Mesenchymal stem cell (in vitro differentiated cells and primary cell): ENCODE data around the gene PRPS1L1.

Experiments used
- DNase-seq: peaks from one replicate; pipeline ENCODE4 v3.0.0-alpha.2; 2013
- H2AFZ ChIP-seq: one replicate; pipeline ENCODE4 v1.6.1; 2013; ENCODE audit warnings: low read depth, mild to moderate bottlenecking, control low read depth, inconsistent platforms, low read length, moderate library complexity
- H2AK5ac ChIP-seq: 2 replicates; pipeline ENCODE4 v1.6.1; 2013; ENCODE audit warnings: low read length, moderate library complexity, mild to moderate bottlenecking, inconsistent platforms; ENCODE audit not compliant: severe bottlenecking
- H2BK120ac ChIP-seq: one replicate; pipeline ENCODE4 v1.6.1; 2013; ENCODE audit warnings: low read depth, mild to moderate bottlenecking, inconsistent platforms, low read length, moderate library complexity
- H2BK12ac ChIP-seq, 2 experiments: one replicate each; pipeline ENCODE4 v1.6.1; 2013; ENCODE audit warnings: inconsistent platforms in 2 of 2, low read length in 2 of 2, mild to moderate bottlenecking in 2 of 2, moderate library complexity in 2 of 2, control low read depth in 1 of 2
- H2BK15ac ChIP-seq: one replicate; pipeline ENCODE4 v1.6.1; 2013; ENCODE audit warnings: mild to moderate bottlenecking, low read depth, inconsistent platforms; ENCODE audit not compliant: poor library complexity, severe bottlenecking
- H2BK5ac ChIP-seq: 2 replicates; pipeline ENCODE4 v1.6.1; 2013; ENCODE audit warnings: low read depth, mild to moderate bottlenecking, low read length, control low read depth, inconsistent platforms; ENCODE audit not compliant: poor library complexity, severe bottlenecking
- H3K14ac ChIP-seq, 2 experiments: one replicate each; pipeline ENCODE4 v1.6.1; 2013; ENCODE audit warnings: inconsistent platforms in 2 of 2, low read length in 2 of 2, control low read depth in 1 of 2, mild to moderate bottlenecking in 1 of 2, moderate library complexity in 1 of 2
- H3K18ac ChIP-seq, 2 experiments: one replicate each; pipeline ENCODE4 v1.6.1; 2013; ENCODE audit warnings: inconsistent platforms in 2 of 2, low read length in 2 of 2, control low read depth in 1 of 2, low read depth in 1 of 2, mild to moderate bottlenecking in 1 of 2
- H3K23ac ChIP-seq, 2 experiments: one replicate each; pipeline ENCODE4 v1.6.1; 2013; ENCODE audit warnings: inconsistent platforms in 2 of 2, low read length in 2 of 2, mild to moderate bottlenecking in 2 of 2, moderate library complexity in 2 of 2, control low read depth in 1 of 2
- H3K27ac ChIP-seq: 2 replicates; pipeline ENCODE4 v1.5.1; 2013; ENCODE audit warnings: mild to moderate bottlenecking, moderate library complexity, low read length, control low read depth, inconsistent platforms; ENCODE audit not compliant: poor library complexity, severe bottlenecking
- H3K27me3 ChIP-seq, 2 experiments: 2 replicates each; pipeline versions ENCODE4 v1.6.1 to v1.7.0; 2013; ENCODE audit warnings: low read length in 2 of 2, mild to moderate bottlenecking in 2 of 2, moderate library complexity in 2 of 2, control low read depth in 1 of 2, inconsistent platforms in 1 of 2; ENCODE audit not compliant: control insufficient read depth in 1 of 2, insufficient read depth in 1 of 2
- H3K36me3 ChIP-seq, 2 experiments: 2 replicates each; pipeline versions ENCODE4 v1.6.1 to v1.7.0; 2013; ENCODE audit warnings: low read length in 2 of 2, control low read depth in 1 of 2, inconsistent platforms in 1 of 2, low read depth in 1 of 2, mild to moderate bottlenecking in 1 of 2; ENCODE audit not compliant: insufficient read depth in 2 of 2, control insufficient read depth in 1 of 2
- H3K4ac ChIP-seq, 2 experiments: one replicate each; pipeline ENCODE4 v1.6.1; 2013; ENCODE audit warnings: inconsistent platforms in 2 of 2, low read length in 2 of 2, mild to moderate bottlenecking in 2 of 2, moderate library complexity in 2 of 2, control low read depth in 1 of 2, low read depth in 1 of 2
- H3K4me1 ChIP-seq: 2 replicates; pipeline ENCODE4 v1.6.1; 2013; ENCODE audit warnings: low read depth, low read length, control low read depth; ENCODE audit not compliant: control insufficient read depth, insufficient read depth
- H3K4me2 ChIP-seq: 2 replicates; pipeline ENCODE4 v1.6.1; 2013; ENCODE audit warnings: low read length, mild to moderate bottlenecking, inconsistent platforms; ENCODE audit not compliant: poor library complexity, severe bottlenecking
- H3K4me3 ChIP-seq, 2 experiments: 2 replicates each; pipeline versions ENCODE4 v1.5.1 to v1.7.0; 2013; ENCODE audit warnings: low read length in 2 of 2, mild to moderate bottlenecking in 2 of 2, control low read depth in 1 of 2, low read depth in 1 of 2; ENCODE audit not compliant: insufficient read depth in 1 of 2
- H3K79me1 ChIP-seq: replicated peaks from 2 replicates; pipeline ENCODE4 v1.6.1; 2013; ENCODE audit warnings: mild to moderate bottlenecking, control low read depth, low read length, inconsistent platforms; ENCODE audit not compliant: poor library complexity, severe bottlenecking
- H3K9ac ChIP-seq: 2 replicates; pipeline ENCODE4 v1.7.0; 2013; ENCODE audit warnings: mild to moderate bottlenecking, low read length, moderate library complexity
- H3K9me3 ChIP-seq: 2 replicates; pipeline ENCODE4 v1.7.0; 2013; ENCODE audit warnings: mild to moderate bottlenecking, low read length; ENCODE audit not compliant: control insufficient read depth
- H4K8ac ChIP-seq: one replicate; pipeline ENCODE4 v1.6.1; 2013; ENCODE audit warnings: inconsistent platforms, mild to moderate bottlenecking, low read length, moderate library complexity
- H4K91ac ChIP-seq: one replicate; pipeline ENCODE4 v1.6.1; 2013; ENCODE audit warnings: mild to moderate bottlenecking, low read length, inconsistent platforms
- WGBS: methylation state at CpG from one replicate; pipeline ENCODE4 v1.1.7; 2013; ENCODE audit warnings: mixed read lengths; 5-methylcytosine and 5-hydroxymethylcytosine counted together

The PRPS1L1 gene

DNA sequence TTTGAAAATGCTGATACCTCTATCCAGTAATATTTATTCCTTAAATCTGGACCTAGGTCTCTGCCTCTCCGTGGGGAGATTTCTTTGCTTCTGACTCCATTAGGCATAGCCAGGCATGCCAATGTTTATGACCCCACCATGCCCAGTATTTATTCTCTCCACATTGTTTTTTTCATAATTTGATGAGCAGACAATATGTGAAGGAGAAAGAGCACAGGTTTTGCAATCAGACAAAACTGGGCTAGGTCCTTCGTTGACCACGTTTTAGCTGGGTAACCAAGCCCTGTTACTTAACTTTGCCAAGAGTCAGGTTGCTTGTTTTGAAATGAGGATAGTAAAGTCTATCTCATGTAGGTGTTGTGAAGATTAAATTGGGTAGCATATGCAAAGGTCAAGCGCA lies 21.6 kb upstream of the PRPS1L1 start:
- H3K23ac ChIP-seq, result no peak overlapping the region
- H2BK5ac ChIP-seq, result no peak overlapping the region
- no peak overlapping the region for H2BK120ac ChIP-seq
- no peak overlapping the region for H4K91ac ChIP-seq
- no peak overlapping the region for H3K9ac ChIP-seq
- H3K4me1 ChIP-seq, result no peaks in the 10 kb centered on the region
- no peak overlapping the region for H3K14ac ChIP-seq
- H3K79me1 ChIP-seq, result no peaks in the 10 kb centered on the region
- H2AK5ac ChIP-seq, result no peak overlapping the region
- no peaks in the 10 kb centered on the region for H3K36me3 ChIP-seq
- no peak overlapping the region for H3K4me2 ChIP-seq
- H3K27me3 ChIP-seq, result no peaks in the 10 kb centered on the region
- no peak overlapping the region for H3K4ac ChIP-seq
- H3K27ac ChIP-seq, result no peak overlapping the region
- no peak overlapping the region for H2BK15ac ChIP-seq
- no peak overlapping the region for H3K4me3 ChIP-seq
- H2AFZ ChIP-seq, result no peak overlapping the region
- H2BK12ac ChIP-seq, result no peak overlapping the region
- WGBS, result 89% methylated on average over 3 of the region's 4 CpGs
- H3K18ac ChIP-seq, result no peak overlapping the region
- no peaks in the 10 kb centered on the region for H3K9me3 ChIP-seq
- DNase-seq, result no peak
- H4K8ac ChIP-seq, result no peak overlapping the region

DNA sequence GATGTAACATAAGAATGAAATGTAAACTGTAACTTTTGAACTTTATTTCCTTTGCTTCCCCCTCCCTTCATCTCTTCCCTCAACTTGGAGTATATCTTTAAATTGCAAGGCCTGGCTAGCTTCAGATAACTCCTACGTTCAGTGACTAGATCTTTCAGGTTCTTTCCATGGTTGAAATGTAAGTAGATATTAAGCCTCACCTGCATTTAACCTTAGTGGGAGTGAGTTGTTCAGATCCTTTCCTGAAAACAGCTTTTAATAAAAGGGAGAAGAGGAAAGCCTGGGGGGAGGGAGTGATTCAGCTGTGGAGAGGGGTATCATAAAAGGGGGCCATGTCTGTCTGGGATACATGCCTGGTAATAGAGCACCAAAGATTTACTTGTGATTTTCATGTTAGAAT lies 19.0 kb upstream of the PRPS1L1 start:
- no peak overlapping the region for H3K4ac ChIP-seq
- no peak overlapping the region for H2BK12ac ChIP-seq

DNA sequence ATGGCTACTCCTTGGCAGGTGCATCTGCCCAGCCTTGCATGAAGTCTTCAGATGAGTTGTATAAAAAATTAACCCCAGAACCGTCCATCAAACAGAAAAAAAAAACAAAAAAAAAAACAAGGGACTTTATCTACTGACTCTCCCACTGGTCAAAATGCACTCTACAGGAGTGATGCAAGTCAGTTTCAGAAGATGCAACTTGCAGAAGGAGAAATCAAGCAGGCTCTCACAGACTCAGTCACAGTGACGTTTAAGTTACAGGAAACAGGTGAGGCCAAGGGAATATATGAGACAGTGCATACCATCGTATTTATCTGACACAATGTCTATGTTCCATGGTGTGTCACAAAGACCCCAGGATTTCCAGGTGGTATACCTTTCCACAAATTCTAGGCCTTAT lies 17.5 kb upstream of the PRPS1L1 start:
- Histone ChIP-seq H4K8ac (no peak overlapping the region), H3K18ac (no peak overlapping the region), H3K79me1 (no peaks in the 10 kb centered on the region), H2BK5ac (no peak overlapping the region), H3K4me1 (no peaks in the 10 kb centered on the region), H2BK15ac (no peak overlapping the region), H4K91ac (no peak overlapping the region), H2BK12ac (no peak overlapping the region), H3K36me3 (no peaks in the 10 kb centered on the region), H3K4me3 (no peak overlapping the region), H2AFZ (no peak overlapping the region), H3K23ac (no peak overlapping the region), H2BK120ac (no peak overlapping the region), H3K9ac (no peak overlapping the region), H2AK5ac (no peak overlapping the region), H3K9me3 (no peaks in the 10 kb centered on the region), H3K4me2 (no peak overlapping the region), H3K27ac (no peak overlapping the region), H3K27me3 (no peaks in the 10 kb centered on the region), H3K14ac (no peak overlapping the region), H3K4ac (no peak overlapping the region)
- WGBS, result 94% methylated on average over 3 of the region's 3 CpGs
- no peak for DNase-seq

More for the DNA sequence above, 19.0 kb upstream of the PRPS1L1 start:
- Histone ChIP-seq H3K36me3 (no peaks in the 10 kb centered on the region), H2BK120ac (no peak overlapping the region), H4K91ac (no peak overlapping the region), H3K9me3 (no peaks in the 10 kb centered on the region), H3K4me2 (no peak overlapping the region), H3K14ac (no peak overlapping the region), H3K9ac (no peak overlapping the region), H3K18ac (no peak overlapping the region), H3K4me3 (no peak overlapping the region), H2AFZ (no peak overlapping the region), H3K4me1 (no peaks in the 10 kb centered on the region), H3K27ac (no peak overlapping the region), H3K27me3 (no peaks in the 10 kb centered on the region), H2AK5ac (no peak overlapping the region), H4K8ac (no peak overlapping the region), H3K79me1 (no peaks in the 10 kb centered on the region), H2BK15ac (no peak overlapping the region), H2BK5ac (no peak overlapping the region), H3K23ac (no peak overlapping the region)
- DNase-seq, result no peak
- 88% methylated on average over 1 of the region's 1 CpG for WGBS

DNA sequence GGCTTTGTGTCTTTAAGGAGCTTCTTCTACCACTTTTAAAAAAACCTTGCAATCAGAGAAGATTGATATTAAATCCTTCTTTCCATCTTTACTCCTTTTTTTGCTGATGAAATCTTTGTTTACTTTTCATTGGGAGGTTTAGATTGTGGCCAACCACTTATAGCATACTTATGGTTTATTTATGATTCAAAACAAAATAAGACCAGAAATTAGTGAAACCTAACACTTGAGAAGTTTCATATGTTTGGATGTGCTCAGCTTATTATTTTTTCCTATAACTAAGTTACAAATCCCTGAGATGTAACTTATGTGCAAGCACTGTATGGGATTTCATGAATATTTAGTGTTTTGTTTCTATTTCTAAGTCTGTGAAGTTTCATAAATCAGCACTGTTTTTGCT lies 13.5 kb upstream of the PRPS1L1 start:
- no peak overlapping the region for H2BK12ac ChIP-seq
- no peak overlapping the region for H3K4ac ChIP-seq
- H3K18ac ChIP-seq, result no peak overlapping the region
- H3K4me1 ChIP-seq, result no peaks in the 10 kb centered on the region
- no peak overlapping the region for H3K23ac ChIP-seq
- H3K79me1 ChIP-seq, result no peaks in the 10 kb centered on the region
- H3K9ac ChIP-seq, result no peak overlapping the region
- H4K91ac ChIP-seq, result no peak overlapping the region
- H2AK5ac ChIP-seq, result no peak overlapping the region
- H3K4me2 ChIP-seq, result no peak overlapping the region
- peak; percentile 33 for DNase-seq
- H3K27me3 ChIP-seq, result no peaks in the 10 kb centered on the region
- no peak overlapping the region for H3K4me3 ChIP-seq
- no peak overlapping the region for H2BK15ac ChIP-seq
- H3K14ac ChIP-seq, result no peak overlapping the region
- H2AFZ ChIP-seq, result no peak overlapping the region
- H3K36me3 ChIP-seq, result no peaks in the 10 kb centered on the region
- no peak overlapping the region for H3K27ac ChIP-seq
- H2BK120ac ChIP-seq, result no peak overlapping the region
- no peak overlapping the region for H2BK5ac ChIP-seq
- no peaks in the 10 kb centered on the region for H3K9me3 ChIP-seq
- H4K8ac ChIP-seq, result no peak overlapping the region
